ENCODE data around the gene TTC28.
"Not testable (repeated sequence)": the region's sequence is repeated elsewhere in the genome, so short reads cannot be mapped to it uniquely, and the experiment has no call there.

The TTC28 gene

DNA sequence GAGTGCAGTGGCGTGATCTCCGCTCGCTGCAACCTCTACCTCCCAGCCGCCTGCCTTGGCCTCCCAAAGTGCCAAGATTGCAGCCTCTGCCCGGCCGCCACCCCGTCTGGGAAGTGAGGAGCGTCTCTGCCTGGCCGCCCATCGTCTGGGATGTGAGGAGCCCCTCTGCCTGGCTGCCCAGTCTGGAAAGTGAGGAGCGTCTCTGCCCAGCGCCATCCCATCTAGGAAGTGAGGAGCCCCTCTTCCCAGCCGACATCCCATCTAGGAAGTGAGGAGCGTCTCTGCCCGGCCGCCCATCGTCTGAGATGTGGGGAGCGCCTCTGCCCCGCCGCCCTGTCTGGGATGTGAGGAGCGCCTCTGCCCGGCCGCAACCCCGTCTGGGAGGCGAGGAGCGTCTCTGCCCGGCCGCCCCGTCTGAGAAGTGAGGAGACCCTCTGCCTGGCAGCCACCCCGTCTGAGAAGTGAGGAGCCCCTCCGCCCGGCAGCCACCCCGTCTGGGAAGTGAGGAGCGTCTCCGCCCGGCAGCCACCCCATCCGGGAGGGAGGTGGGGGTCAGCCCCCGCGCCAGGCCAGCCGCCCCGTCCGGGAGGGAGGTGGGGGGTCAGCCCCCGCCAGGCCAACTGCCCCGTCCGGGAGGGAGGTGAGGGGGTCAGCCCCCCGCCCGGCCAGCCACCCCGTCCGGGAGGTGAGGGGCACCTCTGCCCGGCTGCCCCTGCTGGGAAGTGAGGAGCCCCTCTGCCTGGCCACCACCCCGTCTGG is 126.4 kb downstream of the TTC28 start:
- DNase-seq, result not testable (repeated sequence)

DNA sequence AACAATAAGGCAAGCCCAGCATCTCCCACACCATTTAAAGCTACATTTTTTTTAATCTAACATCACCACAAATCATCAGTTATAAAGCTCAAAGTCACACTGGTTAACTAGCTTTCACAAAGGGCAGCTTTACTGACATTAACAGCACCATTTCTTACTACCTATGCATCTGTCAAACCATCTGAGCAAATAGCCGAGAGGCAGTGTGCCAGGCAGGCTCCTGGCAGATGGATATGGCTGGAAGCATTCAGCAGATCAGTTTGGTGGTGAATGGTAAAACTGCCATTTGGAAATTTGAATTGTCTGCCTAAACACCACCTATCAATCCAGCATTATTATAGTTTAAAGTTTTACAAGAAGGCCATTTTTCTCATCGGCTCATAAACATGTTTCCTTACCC is 131.2 kb downstream of the TTC28 start:
- DNase-seq, result no peak

DNA sequence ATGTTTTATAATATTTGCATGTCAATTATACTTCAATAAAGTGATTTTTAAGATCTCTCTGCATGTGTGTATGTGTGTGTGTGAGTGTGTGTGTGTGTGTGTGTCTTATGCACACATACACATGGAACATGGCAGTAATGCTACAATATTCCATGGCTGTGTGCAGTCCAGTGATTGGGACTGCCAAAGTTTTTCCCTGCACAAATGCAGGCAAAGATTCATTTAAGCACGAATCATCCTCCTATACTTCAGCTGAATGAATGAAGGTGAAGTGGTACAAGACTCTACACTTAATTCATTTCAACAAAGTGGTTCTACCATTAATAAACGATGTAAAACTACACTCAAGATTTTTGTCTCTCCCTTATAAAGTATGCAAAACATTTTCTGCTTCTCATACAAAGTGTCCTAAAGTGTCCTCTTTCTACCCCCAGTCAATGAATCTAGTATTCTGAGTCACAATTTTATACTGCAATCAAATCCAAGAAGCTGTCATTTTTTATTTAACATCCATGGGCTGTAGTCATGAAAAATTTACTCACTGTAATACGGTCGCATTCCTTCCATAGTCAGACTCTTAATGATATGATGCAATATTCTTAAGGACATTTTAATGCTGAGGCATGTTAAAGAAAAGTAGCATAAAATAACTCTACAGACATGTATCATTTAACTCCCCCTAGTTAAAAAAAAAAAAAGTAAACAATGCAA is 132.4 kb downstream of the TTC28 start:
- DNase-seq, result no peak

DNA sequence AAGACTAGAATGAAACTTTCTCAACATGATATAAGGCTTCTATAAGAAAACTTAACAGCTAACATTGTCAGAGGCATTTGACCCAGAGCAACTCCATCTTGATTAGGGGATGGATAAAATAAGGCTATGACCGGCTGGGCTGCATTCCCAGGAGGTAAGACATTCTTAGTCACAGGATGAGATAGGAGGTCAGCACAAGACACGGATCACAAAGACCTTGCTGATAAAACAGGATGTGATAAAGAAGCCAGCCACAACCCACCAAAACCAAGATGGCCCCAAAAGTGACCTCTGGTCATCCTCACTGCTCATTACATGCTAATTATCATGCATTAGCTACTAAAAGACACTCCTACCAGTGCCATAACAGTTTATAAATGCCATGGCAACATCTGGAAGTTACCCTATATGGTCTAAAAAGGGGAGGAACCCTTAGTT is 135.2 kb downstream of the TTC28 start:
- DNase-seq, result no peak

DNA sequence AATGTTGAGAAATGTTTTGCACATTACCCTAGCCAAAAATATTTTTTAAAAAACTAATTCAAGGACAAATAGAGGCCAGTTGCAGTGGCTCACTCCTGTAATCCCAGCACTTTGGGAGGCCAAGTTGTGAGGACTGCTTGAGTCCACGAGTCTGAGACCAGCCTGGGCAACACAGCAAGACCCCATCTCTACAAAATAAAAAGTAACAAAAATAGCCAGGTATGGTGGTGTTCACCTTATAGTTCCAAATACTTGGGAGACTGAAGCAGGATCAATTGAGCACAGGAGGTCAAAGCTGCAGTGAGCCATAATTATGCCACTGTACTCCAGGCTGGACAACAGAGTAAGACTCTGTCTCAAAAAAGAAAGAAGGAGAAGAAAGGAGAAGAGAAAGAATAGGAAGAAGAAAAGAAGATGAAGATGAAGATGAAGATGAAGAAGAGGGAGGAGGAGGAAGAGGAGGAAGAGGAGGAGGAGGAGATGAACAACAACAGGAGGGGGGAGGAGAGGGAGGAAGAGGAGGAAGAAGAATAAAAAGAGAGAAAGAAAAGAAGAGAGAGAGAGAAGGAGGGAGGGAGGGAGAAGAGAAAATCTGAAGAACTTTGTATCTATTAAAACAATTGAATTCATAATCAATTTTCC is 136.5 kb downstream of the TTC28 start:
- DNase-seq, result no peak

DNA sequence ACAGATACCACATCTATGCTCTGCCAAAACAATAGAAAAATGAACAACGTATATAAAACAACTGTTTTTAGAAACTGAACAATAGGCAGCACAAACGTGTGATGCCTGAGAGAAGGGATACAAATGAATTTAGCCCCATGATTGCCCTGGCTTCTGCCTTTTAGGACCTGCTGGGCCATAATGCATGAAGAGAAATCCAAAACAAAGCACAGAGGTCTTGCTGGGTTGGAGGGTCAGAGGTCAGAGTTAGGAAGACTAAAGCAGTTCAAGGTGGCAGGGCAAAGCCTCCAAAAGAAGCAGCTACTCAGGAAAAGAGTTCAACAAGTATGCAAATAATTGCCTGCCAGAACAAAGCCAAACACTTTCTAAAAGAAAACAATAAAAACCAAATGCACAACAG is 138.5 kb downstream of the TTC28 start:
- no peak for DNase-seq

DNA sequence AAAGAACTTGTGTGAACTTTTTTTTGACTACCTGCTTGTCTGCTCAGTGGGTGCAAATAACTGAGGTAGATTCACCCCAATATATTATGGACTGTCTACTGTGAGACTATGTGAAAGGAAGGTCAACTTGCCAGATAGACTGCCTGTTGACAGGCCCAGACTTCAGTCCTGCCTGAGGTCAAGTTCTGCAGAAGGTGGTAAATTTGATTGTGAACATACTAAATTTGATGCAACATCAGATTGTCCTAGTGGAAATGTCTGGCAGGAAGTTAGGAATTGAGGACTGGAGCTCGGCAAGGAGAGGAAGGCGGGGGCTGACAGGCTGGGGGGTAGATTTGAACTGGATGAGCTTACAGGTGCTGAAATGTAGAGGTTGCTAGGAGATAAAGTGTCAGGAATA is 140.7 kb downstream of the TTC28 start:
- DNase-seq, result no peak

DNA sequence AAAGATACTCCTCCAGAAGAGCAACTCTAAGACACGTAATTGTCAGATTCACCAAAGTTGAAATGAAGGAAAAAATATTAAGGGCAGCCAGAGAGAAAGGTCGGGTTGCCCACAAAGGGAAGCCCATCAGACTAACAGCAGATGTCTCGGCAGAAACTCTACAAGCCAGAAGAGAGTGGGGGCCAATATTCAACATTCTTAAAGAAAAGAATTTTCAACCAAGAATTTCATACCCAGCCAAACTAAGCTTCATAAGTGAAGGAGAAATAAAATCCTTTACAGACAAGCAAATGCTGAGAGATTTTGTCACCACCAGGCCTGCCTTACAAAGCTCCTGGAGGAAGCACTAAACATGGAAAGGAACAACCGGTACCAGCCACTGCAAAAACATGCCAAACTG is 149.1 kb downstream of the TTC28 start:
- DNase-seq, result not testable (repeated sequence)

DNA sequence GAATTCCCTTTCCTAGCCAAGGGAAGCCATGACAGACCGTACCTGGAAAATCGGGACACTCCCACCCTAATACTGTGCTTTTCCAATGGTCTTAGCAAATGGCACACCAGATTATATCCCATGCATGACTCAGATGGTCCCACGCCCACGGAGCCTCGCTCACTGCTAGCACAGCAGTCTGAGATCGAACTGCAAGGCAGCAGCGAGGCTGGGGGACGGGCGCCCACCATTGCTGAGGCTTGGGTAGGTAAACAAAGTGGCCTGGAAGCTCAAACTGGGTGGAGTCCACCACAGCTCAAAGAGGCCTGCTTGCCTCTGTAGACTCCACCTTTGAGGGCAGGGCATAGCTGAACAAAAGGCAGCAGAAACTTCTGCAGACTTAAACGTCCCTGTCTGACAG is 150.5 kb downstream of the TTC28 start:
- not testable (repeated sequence) for DNase-seq

DNA sequence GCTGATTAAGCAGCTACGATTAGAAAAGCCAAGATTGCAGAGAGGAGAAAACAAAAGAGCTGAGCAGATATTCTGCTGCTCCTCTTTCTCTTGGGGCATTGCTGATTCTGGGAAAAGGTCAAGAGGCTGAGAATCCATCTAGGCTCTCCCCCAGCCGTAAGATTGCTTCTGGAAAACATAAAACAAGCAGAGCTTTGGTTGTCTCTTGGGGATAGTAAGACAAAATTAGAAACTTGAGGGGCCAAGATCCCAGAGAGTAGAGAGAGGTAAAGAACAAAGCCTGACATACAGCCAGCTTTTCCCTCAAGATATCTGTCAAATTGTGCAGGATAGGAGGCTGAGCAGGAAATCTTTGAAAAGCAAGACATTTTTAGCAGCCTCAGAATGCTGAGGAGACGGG is 158.2 kb downstream of the TTC28 start:
- DNase-seq, result no peak

DNA sequence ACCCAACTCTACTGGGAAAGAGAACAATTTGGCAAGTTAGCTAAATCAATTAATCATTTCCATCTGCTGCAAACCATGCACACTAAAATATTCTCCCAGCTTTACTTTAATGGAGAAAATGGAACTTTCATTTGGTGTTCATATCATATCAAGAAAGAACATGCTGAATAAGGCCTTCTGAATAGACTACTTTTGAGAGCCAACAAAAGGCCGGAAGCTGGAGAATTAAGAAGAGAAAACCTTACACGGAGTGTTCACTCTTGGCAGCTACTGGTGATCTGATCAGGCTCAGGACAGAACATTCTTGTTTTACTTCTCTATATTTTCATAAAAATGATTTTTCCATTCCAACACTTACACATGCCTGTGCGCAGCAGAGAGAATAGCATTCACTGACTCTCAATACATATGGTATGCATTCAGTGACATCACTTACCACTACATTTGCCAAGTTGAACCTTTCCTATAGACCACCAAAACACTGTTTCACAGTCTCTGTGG is 165.3 kb downstream of the TTC28 start:
- no peak for DNase-seq

DNA sequence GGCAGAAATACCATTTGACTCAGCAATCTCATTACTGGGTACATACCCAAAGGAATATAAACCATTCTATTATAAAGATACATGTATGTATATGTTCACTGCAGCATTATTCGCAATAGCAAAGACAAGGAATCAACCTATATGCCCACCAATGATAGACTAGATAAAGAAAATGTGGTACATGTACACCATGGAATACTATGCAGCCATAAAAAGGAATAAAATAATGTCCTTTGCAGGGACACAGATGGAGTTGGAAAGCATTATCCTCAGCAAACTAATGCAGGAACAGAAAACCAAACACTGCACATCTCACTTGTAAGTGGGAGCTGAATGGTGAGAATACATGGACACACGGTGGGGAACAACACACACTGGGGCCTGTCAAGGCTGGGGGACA is 167.3 kb downstream of the TTC28 start:
- not testable (repeated sequence) for DNase-seq

DNA sequence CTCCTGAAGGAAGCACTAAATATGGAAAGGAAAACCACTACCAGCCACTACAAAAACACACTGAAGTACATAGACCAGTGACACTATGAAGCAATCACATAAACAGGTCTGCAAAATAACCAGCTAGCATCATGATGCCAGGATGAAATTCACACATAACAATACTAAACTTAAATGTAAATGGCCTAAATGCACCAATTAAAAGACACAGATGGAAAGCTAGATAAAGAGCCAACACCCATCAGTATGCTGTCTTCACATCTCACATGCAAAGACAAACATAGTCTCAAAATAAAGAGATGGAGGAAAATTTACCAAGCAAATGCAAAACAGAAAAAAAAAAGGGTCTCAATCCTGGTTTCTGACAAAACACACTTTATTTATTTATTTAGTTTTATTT is 171.7 kb downstream of the TTC28 start:
- no peak for DNase-seq

DNA sequence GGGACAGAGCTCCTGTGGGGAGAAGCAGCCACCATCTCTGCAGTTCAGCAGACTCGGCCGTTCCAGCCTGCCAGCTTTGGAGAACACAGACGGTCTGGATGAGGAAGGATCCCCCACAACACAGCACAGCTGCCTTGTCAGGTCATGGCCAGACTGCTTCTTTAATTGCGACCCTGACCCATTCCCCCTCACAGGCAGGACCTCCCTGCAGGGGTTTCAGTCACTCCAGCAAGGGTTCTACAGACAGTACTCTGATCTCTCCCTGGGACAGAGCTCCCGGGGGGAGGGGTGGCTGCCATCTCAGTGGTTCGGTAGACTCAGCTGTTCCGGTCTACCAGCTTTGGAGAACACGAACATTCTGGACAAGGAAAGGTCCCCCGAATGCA is 173.5 kb downstream of the TTC28 start:
- no peak for DNase-seq

DNA sequence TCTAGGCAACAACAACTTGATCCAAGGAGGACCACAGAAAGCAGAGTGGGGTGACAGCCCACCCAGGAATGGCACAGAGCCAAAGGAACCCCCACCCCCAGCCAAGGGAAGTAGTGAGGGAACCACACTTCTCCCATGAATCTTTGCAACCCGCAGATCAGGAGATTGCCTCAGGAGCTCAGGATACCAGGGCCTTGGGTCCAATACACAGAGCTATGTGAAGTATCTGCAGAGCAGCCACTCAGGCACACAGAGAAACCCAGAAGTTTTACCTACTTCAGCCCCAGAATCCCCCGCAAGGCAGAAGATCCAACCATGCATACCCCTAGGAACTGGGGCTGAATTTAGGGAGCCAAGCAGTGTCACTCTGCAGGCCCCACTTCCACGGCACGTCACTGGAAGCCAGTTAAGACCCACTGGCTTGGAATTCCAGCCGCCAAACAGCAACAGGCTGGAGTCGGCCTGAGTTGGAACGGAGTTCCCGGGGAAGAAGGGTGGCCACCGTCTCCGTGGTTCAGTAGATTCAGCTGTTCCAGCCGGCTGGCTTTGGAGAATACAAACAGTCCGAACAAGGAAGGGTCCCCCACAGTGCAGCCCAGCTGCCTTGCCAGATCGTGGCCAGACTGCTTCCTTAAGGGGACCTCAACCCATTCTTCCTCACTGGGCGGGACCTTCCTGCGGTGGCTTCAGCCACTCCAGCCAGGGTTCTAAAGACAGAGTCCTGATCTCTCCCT is 174.1 kb downstream of the TTC28 start:
- no peak for DNase-seq

DNA sequence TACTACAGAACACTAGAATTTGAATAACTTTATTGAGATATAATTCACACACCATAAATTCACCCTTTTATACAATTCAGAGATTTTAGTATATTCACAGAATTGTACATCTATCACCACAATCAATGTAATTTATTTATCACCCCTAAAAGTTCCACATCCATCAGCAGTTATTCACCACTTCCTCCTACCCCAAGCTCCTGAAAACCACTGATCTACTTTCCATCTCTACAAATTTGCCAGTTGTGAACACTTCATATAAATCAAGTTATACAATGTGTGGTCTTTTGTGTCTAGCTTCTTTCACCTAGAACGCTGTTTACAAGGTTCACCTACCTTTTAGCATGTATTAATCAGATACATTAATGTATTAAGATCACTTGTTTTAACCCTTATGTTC is 179.6 kb downstream of the TTC28 start:
- DNase-seq, result no peak

DNA sequence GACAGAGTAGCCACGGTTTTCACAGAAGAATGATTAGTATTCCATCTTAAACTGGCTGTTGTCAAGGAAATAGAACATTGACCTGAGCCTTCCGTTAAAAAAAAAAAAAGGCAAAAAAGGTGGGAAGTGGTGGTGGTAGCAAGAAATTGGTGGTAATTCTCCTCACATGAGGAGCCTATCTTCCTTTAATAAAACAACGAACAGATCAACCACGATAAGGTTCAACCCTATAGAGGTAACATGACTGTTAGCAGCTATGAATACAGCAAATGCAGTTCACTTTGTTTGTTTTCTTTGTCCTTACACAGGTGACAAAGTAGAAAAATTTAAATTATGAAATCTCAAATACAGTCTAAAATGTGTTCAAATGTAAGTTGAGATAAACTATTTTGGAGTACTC is 181.6 kb downstream of the TTC28 start:
- DNase-seq, result no peak

DNA sequence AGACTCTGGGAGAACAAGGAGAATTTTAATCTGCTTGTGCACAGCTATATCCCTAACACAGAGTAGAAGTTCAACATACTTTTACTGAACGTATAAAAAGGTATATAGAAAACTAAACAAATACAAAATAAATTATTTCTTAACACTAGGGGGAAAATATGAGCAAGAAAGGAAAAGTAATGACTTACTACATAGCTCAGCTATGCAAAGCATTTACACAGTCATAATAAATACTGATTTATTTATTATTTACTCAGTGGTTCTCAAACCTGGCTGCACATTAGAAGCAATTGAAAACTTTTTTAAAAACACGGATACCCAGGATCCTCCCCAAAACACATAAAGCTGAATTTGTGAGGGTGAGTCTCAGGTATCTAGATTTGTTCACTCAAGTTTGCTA is 182.5 kb downstream of the TTC28 start:
- no peak for DNase-seq

DNA sequence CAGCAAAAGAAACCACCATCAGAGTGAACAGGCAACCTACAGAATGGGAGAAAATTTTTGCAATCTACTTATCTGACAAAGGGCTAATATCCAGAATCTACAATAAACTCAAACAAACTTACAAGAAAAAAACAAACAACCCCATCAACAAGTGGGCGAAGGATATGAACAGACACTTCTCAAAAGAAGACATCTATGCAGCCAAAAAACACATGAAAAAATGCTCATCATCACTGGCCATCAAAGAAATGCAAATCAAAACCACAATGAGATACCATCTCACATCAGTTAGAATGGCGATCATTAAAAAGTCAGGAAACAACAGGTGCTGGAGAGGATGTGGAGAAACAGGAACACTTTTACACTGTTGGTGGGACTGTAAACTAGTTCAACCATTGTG is 188.4 kb downstream of the TTC28 start:
- DNase-seq, result not testable (repeated sequence)

DNA sequence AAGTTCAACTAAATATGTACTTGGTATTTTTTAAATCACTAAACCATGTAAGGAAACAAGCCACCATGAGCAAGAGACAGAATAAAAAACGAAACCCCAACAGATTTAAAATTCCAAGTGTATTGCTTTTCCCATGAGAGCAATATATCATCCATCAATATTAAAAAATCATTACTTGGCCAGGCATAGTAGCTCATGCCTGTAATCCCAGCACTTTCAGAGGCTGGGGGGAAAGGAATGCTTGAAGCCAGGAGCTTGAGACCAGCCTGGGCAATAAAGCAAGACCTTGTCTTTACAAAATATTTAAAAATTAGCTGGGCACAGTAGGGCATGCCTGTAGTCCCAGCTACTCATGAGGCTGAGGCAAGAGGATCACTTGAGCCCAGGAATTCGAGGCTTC is 190.8 kb downstream of the TTC28 start:
- no peak for DNase-seq

DNA sequence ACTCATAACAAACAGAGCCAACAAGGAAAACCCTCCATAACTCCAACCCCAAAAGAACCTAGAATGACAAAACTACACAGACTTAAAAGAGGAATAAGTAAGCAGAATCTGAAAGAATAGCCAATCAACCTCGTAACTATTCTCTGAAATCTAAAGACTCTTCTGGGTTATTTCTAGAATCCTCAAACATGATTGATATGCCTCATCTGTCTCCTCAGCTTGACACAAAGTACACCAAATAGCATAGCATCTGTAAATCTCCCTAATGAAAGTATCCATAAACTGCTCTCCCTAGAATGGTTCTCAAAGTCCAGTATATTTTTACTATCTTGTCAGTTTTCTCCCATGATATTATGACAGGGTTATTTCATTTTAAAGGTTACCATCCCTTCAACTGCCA is 195.0 kb downstream of the TTC28 start:
- no peak for DNase-seq

DNA sequence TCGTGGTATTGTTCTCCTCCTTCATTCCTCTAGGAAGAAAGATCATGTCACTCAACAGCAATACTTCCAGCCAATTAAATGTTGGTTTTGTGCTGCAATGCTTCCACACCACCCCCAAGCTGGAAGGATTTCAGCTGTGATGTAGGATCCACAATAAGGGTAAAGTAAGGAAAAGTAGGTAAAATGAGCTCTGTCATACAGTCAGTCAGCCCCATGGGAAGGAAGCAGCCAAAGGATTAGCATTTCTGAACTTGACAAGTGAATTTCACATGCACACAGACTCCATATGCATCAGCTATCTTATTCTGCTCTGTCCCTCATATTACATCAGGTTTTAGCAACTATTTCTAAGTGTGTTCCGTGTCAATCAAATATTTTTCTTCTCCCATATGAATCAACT is 197.9 kb downstream of the TTC28 start:
- no peak for DNase-seq
